ENCODE results near the gene NT5C.

- no peak for TF ChIP-seq CTCF (IDR thresholded peaks at IDR 0.05)
- TF ChIP-seq POLR2A (IDR thresholded peaks at IDR 0.05) = no peak
Observed at GRCh38 chr17:75144816-75145512, 13.4 kb upstream of the NT5C start.

All from right lobe of liver (tissue), 4 donors.